Heart left ventricle (tissue), 13 donors: ENCODE measurements around the gene NDUFA8.

Experiments
- CTCF ChIP-seq, 12 donors: fragments of 200-600 bp; sonication (generic) in 4 of 12; IDR thresholded peaks; one replicate each; pipeline versions ENCODE4 v1.5.0 to v1.8.0; 2018 to 2022; ENCODE audit warnings: antibody characterized with exemption in 12 of 12, mild to moderate bottlenecking in 5 of 12
- POLR2A ChIP-seq, 2 donors: fragments of 450-650 bp; IDR thresholded peaks; one replicate each; pipeline ENCODE4 v1.6.1; 2017; ENCODE audit warnings: antibody characterized with exemption in 2 of 2, mild to moderate bottlenecking in 2 of 2, moderate library complexity in 2 of 2
- donor health status: ischemic (EF 13 %, LVEDD 7.1; RV severe dilation, severe dysfunction).
- donor health status: DM: no; HTN: yes; CAD: no.
- donor health status: DM: no; HTN: no; CAD: no.
- donor health status: ischemic (EF 25% LVEDD 6.9; RV normal size, moderate dysfunction).
- donor health status: ischemic (EF 25% LVEDD 5.7; RV mildly dilated, moderate dysfunction).
- donor health status: ischemic (EF 35%, LVEDD 5.7; RV mildly dilated, moderate dysfunction).
- donor health status: nonischemic (EF 11% LVEDD 7.7; RV severe dilation, severe dysfunction).
- donor health status: DM: yes; HTN: yes; CAD: no.
- donor health status: PGD.
- donor health status: ischemic (EF 29% LVEDD 5.4; RV normal size, mild dysfunction).
- donor health status: nonischemic (EF 23%, LVEDD 6.1; RV moderate dilation, normal function).

GRCh38 chr9:122201641-122202040 is 42.1 kb upstream of the NDUFA8 start:
- no peak for TF ChIP-seq CTCF (IDR thresholded peaks at IDR 0.05)
- TF ChIP-seq POLR2A (IDR thresholded peaks at IDR 0.05) = no peak
